Activated naive CD8-positive, alpha-beta T cell treated with anti-CD3 and anti-CD28 coated beads, Interleukin-2, amount 10 ng/mL, durations not matched to agents 7 days and 5 days (primary cell): Measurements from ENCODE around the gene HECW1. TPM values are rescaled to one million over a fixed set of nuclear protein-coding genes. Genes with fewer than 3 reads are reported as not detected.

Experiments used
- ATAC-seq: fragments of 150-1000 bp; cut with Tn5 transposase; one replicate; pipeline ENCODE4 v1.10.0; 2021; ENCODE audit warnings: low read depth, moderate library complexity
- POLR2A ChIA-PET: fragments of 350-600 bp; sonication (Branson Sonifier 250); formaldehyde crosslinking; loops from one replicate; lab custom pipeline; 2021; ENCODE audit warnings: antibody characterized with exemption; lab: Charles Lee
- DNase-seq: peaks from one replicate; pipeline ENCODE4 v3.0.0; 2021
- H3K27ac Mint-ChIP-seq: one replicate; pipeline ENCODE4 v1.8.0; 2022; ENCODE audit warnings: mild to moderate bottlenecking, mixed read lengths
- H3K27me3 Mint-ChIP-seq: one replicate; pipeline ENCODE4 v1.8.0; 2022; ENCODE audit warnings: mild to moderate bottlenecking, moderate library complexity, mixed read lengths
- H3K36me3 Mint-ChIP-seq: one replicate; pipeline ENCODE4 v1.8.0; 2021; ENCODE audit warnings: mild to moderate bottlenecking, mixed read lengths
- H3K4me1 Mint-ChIP-seq: one replicate; pipeline ENCODE4 v1.8.0; 2021; ENCODE audit warnings: mixed read lengths
- H3K4me3 Mint-ChIP-seq: one replicate; pipeline ENCODE4 v1.8.0; 2022; ENCODE audit warnings: mild to moderate bottlenecking, moderate library complexity, mixed read lengths
- H3K9me3 Mint-ChIP-seq: one replicate; pipeline ENCODE4 v1.8.0; 2021; ENCODE audit warnings: mixed read lengths
- total RNA-seq, 2 experiments: library from RNA; stranded (reverse); gene quantifications; one replicate each; pipeline ENCODE4 v1.2.3, GENCODE V29; 2021

HECW1 gene
- total RNA-seq, 2 experiments from 2014 or later: not detected

DNA sequence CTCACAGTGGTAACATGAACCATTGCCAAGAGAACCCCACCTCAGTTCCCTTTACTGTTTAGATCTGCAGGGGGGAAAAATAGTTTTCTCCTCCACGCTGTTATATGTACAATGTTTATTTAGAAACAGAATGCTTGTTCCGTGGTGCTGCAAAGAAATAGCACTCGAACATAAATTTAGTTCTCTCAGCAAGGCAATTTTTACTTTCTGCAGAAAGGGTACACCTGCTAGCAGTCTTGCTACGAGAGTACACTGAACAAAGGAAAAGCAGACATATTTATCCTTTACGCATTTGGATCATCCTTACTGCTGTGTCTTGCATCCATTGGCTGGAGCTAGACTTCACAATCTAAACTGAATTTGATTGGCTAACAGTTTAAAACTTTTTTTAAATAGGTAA lies 178.5 kb downstream of the HECW1 start:
- no peak for ATAC-seq
- no peaks in the 10 kb centered on the region for H3K4me1 Mint-ChIP-seq
- DNase-seq: no peak
- H3K27me3 Mint-ChIP-seq: peaks cover 3% of the 10 kb centered on the region
- no peak overlapping the region for H3K27ac Mint-ChIP-seq
- no peaks in the 10 kb centered on the region for H3K36me3 Mint-ChIP-seq
- H3K4me3 Mint-ChIP-seq: no peak overlapping the region
- POLR2A ChIA-PET: no interaction called here
- peaks cover 4% of the 10 kb centered on the region for H3K9me3 Mint-ChIP-seq

DNA sequence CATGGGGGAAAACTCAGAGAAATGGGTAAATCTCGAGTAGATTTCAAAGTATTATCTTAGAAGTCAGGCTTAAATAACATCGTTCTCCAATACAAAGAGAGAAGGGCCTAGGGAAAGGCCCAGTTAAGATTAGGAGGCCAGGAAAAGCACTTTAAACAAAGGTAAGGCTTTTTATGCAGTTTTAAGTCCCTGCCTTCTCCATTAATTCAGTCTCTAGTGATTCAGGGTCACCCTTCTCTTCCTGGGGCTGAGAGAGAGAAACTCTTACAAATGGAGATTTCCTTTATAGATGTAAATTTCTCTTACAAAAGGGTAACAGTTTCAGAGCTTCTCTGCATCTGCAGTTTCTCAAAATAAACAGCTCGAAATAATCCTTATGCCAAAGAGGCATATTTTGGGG lies 179.3 kb downstream of the HECW1 start:
- ATAC-seq: no peak
- POLR2A ChIA-PET: no interaction called here
- no peak for DNase-seq
- Mint-ChIP-seq H3K36me3 (no peaks in the 10 kb centered on the region), H3K27me3 (peaks cover 3% of the 10 kb centered on the region), H3K27ac (no peak overlapping the region), H3K4me1 (no peaks in the 10 kb centered on the region), H3K4me3 (no peak overlapping the region), H3K9me3 (peaks cover 4% of the 10 kb centered on the region)

GRCh38 chr7:43292384-43292783 lies 179.9 kb downstream of the HECW1 start:
- POLR2A ChIA-PET: no interaction called here
- no peak for DNase-seq
- H3K4me1 Mint-ChIP-seq: no peaks in the 10 kb centered on the region
- no peaks in the 10 kb centered on the region for H3K36me3 Mint-ChIP-seq
- peaks cover 4% of the 10 kb centered on the region for H3K9me3 Mint-ChIP-seq
- no peak overlapping the region for H3K4me3 Mint-ChIP-seq
- no peak overlapping the region for H3K27ac Mint-ChIP-seq
- ATAC-seq: no peak
- H3K27me3 Mint-ChIP-seq: peaks cover 3% of the 10 kb centered on the region

DNA sequence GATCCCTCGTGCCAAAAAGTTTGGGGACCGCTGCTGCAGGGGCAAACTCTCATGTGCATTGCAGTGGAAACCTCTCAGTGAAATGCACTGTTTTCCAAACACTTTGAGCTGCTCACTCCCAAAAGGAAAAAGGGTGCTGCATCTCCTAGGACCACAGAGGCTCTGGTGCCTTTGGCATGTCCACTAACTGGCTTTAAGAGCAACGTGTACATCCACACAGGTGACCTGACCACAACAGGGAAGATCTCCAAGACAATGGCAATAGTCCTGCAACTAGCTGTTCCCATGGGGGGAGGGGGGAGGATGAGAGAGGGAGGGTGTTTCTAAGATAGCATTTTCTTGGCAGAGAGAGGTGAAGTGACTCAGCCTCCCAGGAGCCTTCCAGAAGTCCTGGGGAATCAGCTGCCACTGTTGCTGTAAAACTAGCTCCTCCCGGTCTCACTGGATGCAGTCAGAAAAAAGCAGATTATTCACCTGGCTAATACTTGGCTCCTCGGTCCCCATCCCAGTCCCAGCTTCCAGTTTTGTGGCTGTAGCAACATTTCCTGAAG lies 181.7 kb downstream of the HECW1 start:
- Mint-ChIP-seq H3K4me3 (no peak overlapping the region), H3K27ac (no peak overlapping the region), H3K9me3 (peaks cover 4% of the 10 kb centered on the region), H3K4me1 (no peaks in the 10 kb centered on the region), H3K36me3 (no peaks in the 10 kb centered on the region), H3K27me3 (peaks cover 2% of the 10 kb centered on the region)
- ATAC-seq: no peak
- DNase-seq: no peak
- POLR2A ChIA-PET: no interaction called here

GRCh38 chr7:43295429-43295828 lies 183.0 kb downstream of the HECW1 start:
- Mint-ChIP-seq H3K9me3 (no peaks in the 10 kb centered on the region), H3K4me1 (no peaks in the 10 kb centered on the region), H3K36me3 (no peaks in the 10 kb centered on the region), H3K27me3 (peaks cover 6% of the 10 kb centered on the region), H3K27ac (no peak overlapping the region), H3K4me3 (no peak overlapping the region)
- ATAC-seq (no peak), DNase-seq (no peak)
- POLR2A ChIA-PET: no interaction called here

- DNase-seq: no peak
- Mint-ChIP-seq H3K4me3 (no peak overlapping the region), H3K27me3 (peaks cover 6% of the 10 kb centered on the region), H3K27ac (no peak overlapping the region), H3K4me1 (no peaks in the 10 kb centered on the region), H3K9me3 (no peaks in the 10 kb centered on the region), H3K36me3 (no peaks in the 10 kb centered on the region)
- ATAC-seq: no peak
- POLR2A ChIA-PET: no interaction called here
These were observed 183.9 kb downstream of the HECW1 start for GRCh38 chr7:43296306-43296705.

DNA sequence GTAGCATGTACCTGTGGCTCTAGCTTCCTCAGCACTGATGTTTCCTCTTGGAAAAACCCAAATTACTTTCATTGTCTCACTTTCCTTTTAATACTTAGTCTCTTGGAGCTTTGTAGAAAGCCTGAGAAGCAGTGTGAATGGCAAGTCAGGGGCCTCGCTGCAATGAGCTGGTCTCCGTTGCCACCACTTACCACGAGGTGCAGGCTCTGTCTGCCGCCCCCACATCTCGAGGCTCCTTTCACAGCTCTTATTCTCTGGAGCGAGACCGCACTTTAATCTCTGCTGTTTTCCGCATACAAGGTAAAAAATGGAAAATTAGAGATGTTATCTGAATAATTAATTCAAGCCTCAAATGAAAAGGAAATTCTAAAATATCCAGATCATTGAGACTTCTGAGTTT lies 186.2 kb downstream of the HECW1 start:
- POLR2A ChIA-PET: no interaction called here
- Mint-ChIP-seq H3K4me3 (no peak overlapping the region), H3K27ac (no peak overlapping the region), H3K27me3 (peaks cover 6% of the 10 kb centered on the region), H3K9me3 (no peaks in the 10 kb centered on the region), H3K36me3 (no peaks in the 10 kb centered on the region), H3K4me1 (peaks cover 1% of the 10 kb centered on the region)
- DNase-seq (no peak), ATAC-seq (no peak)

DNA sequence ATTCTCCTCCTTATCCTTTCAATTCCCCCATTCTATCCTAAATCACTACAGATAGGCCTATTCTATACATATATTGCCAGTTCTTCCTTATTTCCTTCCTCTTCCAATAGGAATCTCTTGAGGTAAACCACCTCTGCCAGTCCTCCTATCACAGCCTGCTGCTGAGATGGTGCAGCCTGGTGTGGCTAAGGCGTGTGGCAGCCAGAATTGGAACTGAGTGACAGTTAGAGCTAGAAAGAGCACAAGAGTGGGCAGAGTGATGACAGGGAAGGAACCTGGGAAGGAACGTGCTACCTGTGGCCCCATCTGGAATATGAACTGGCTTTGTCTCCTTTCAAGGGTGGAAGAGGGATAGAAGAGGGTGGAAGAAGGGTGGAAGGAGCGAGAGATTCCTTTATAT lies 187.7 kb downstream of the HECW1 start:
- Mint-ChIP-seq H3K9me3 (no peaks in the 10 kb centered on the region), H3K27me3 (peaks cover 6% of the 10 kb centered on the region), H3K36me3 (no peaks in the 10 kb centered on the region), H3K27ac (no peak overlapping the region), H3K4me3 (no peak overlapping the region), H3K4me1 (peaks cover 1% of the 10 kb centered on the region)
- no peak for ATAC-seq
- POLR2A ChIA-PET: no interaction called here
- no peak for DNase-seq

GRCh38 chr7:43302211-43302711 lies 189.8 kb downstream of the HECW1 start:
- ATAC-seq: no peak
- H3K9me3 Mint-ChIP-seq: no peaks in the 10 kb centered on the region
- POLR2A ChIA-PET: no interaction called here
- no peak for DNase-seq
- peaks cover 1% of the 10 kb centered on the region for H3K4me1 Mint-ChIP-seq
- H3K27ac Mint-ChIP-seq: no peak overlapping the region
- H3K4me3 Mint-ChIP-seq: no peak overlapping the region
- H3K36me3 Mint-ChIP-seq: no peaks in the 10 kb centered on the region
- peaks cover 7% of the 10 kb centered on the region for H3K27me3 Mint-ChIP-seq

- no peak overlapping the region for H3K27ac Mint-ChIP-seq
- no peaks in the 10 kb centered on the region for H3K36me3 Mint-ChIP-seq
- H3K9me3 Mint-ChIP-seq: no peaks in the 10 kb centered on the region
- POLR2A ChIA-PET: no interaction called here
- no peak overlapping the region for H3K4me3 Mint-ChIP-seq
- DNase-seq: no peak
- peaks cover 1% of the 10 kb centered on the region for H3K4me1 Mint-ChIP-seq
- peaks cover 7% of the 10 kb centered on the region for H3K27me3 Mint-ChIP-seq
- no peak for ATAC-seq
These were observed 190.5 kb downstream of the HECW1 start for GRCh38 chr7:43302773-43303460.

DNA sequence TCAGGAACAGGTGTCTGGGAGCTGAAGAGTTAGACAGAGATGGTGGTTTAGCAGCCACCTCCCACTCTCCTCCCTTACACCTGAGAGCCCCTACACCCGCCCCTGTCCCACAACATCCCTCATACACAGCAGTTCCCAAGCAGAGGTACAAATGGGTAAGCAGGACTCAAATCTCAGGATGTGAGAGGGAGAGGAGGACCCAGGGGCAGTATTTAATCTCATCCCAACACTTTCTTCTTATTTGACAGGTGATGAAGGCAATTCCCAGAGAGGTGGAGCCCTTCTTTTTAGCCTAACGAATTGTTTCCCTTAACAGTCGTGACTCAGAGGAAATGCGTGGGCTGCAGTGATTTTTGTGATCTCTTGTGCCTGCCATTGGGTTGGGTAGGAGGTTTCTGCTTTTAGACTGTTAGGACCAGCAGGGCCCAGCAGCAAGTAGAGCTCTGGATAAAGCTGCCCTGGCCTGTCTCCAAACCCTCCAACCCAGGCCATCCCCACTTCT lies 191.3 kb downstream of the HECW1 start:
- Mint-ChIP-seq H3K4me3 (no peak overlapping the region), H3K9me3 (no peaks in the 10 kb centered on the region), H3K36me3 (no peaks in the 10 kb centered on the region), H3K27me3 (peaks cover 7% of the 10 kb centered on the region), H3K27ac (no peak overlapping the region), H3K4me1 (peaks cover 1% of the 10 kb centered on the region)
- ATAC-seq (no peak), DNase-seq (no peak)
- POLR2A ChIA-PET: interaction anchor here (0.5 kb wide), 1 partner anchor 283 kb away, joined by 3 read pairs; no protein-coding TSS in a partner anchor

DNA sequence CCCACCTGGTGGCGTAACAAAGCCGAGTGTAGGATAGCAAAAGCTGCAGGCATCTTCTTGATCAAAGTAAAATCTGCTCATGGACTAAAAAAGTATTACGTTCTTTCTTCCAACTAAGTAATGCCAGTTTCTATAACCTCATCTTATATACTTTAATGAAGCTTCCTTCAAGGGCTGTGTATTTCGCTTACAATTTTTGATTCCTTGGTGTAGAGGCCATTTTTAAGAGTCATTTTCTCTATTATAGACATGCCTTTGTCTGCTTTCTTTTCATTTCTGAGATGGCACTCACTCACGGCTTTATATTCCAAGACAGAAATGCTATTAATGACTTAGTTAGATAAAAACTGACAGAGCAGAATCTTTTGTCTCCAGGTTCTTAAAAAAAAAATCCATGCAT lies 194.0 kb downstream of the HECW1 start:
- no peak for ATAC-seq
- no peak for DNase-seq
- POLR2A ChIA-PET: no interaction called here
- H3K36me3 Mint-ChIP-seq: no peaks in the 10 kb centered on the region
- H3K27ac Mint-ChIP-seq: no peak overlapping the region
- H3K9me3 Mint-ChIP-seq: no peaks in the 10 kb centered on the region
- peaks cover 1% of the 10 kb centered on the region for H3K4me1 Mint-ChIP-seq
- H3K27me3 Mint-ChIP-seq: peaks cover 3% of the 10 kb centered on the region
- H3K4me3 Mint-ChIP-seq: no peak overlapping the region

DNA sequence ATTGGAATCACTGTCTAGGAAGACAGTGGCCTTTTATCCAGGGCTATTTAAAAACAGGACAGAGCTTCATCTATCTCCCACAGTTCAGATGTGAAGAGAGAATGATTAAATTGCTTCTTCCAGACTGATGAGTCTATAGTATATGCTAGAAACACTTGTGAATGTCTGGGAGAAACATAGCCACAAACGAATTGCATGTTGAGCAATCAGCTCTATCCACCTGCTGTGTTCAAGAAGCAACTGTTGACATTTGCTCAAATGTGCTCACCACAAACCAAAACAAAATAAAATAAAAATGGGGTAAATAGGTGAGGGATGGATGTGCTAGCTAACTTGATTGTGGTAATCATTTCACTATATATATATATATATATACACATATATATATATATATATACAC lies 195.1 kb downstream of the HECW1 start:
- POLR2A ChIA-PET: no interaction called here
- H3K4me1 Mint-ChIP-seq: no peaks in the 10 kb centered on the region
- ATAC-seq: no peak
- H3K27ac Mint-ChIP-seq: no peak overlapping the region
- peaks cover 4% of the 10 kb centered on the region for H3K27me3 Mint-ChIP-seq
- no peaks in the 10 kb centered on the region for H3K9me3 Mint-ChIP-seq
- no peaks in the 10 kb centered on the region for H3K36me3 Mint-ChIP-seq
- DNase-seq: no peak
- no peak overlapping the region for H3K4me3 Mint-ChIP-seq
